GM12878 (cell line): ENCODE data around the gene ATP6V0A1. TPM values are rescaled to one million over a fixed set of nuclear protein-coding genes. Genes with fewer than 3 reads are reported as not detected.

Experiments used
- ASH2L ChIP-seq: fragments of 300-600, 200-600 bp; sonication (generic); IDR thresholded peaks from 2 replicates; pipeline ENCODE4 v1.6.1; 2017; ENCODE audit warnings: low read depth, mild to moderate bottlenecking, borderline replicate concordance
- BMI1 ChIP-seq: fragments of 450-650 bp; IDR thresholded peaks from 2 replicates; pipeline ENCODE4 v1.6.1; 2016; ENCODE audit warnings: mild to moderate bottlenecking, moderate library complexity, borderline replicate concordance
- CBX3 ChIP-seq: fragments of 200-600 bp; sonication (generic); IDR thresholded peaks from 2 replicates; pipeline ENCODE4 v1.6.1; 2016; ENCODE audit warnings: low read depth, borderline replicate concordance
- CHD1 ChIP-seq: IDR thresholded peaks from 2 replicates; pipeline ENCODE4 v1.6.1; 2012; ENCODE audit warnings: low read depth, low read length, improper control_type of control experiment
- DPF2 ChIP-seq: fragments of 450-650 bp; IDR thresholded peaks from 2 replicates; pipeline ENCODE4 v1.6.1; 2017; ENCODE audit warnings: mild to moderate bottlenecking
- ETV6 ChIP-seq, 2 experiments: fragments of 450-650 bp in 1 of 2; IDR thresholded peaks in 1 of 2; conservative IDR thresholded peaks in 1 of 2; 2 replicates each; pipeline ENCODE4 v1.6.1; 2014; ENCODE audit warnings: antibody characterized with exemption in 1 of 2, borderline replicate concordance in 1 of 2, low read depth in 1 of 2, mild to moderate bottlenecking in 1 of 2, moderate library complexity in 1 of 2
- FOS ChIP-seq: IDR thresholded peaks from 3 replicates; pipeline ENCODE4 v1.6.1; 2011; ENCODE audit warnings: borderline replicate concordance; ENCODE audit not compliant: insufficient read length; ENCODE audit errors: extremely low read depth
- FOXK2 ChIP-seq: fragments of 450-650 bp; IDR thresholded peaks from 2 replicates; pipeline ENCODE4 v1.6.1; 2017; ENCODE audit warnings: mild to moderate bottlenecking, moderate library complexity
- HDAC2 ChIP-seq: fragments of 200-600 bp; sonication (generic); IDR thresholded peaks from 2 replicates; pipeline ENCODE4 v1.6.1; 2017
- MTA2 ChIP-seq: fragments of 450-650 bp; IDR thresholded peaks from 2 replicates; pipeline ENCODE4 v1.6.1; 2016; ENCODE audit warnings: low read depth, mild to moderate bottlenecking, moderate library complexity
- MTA3 ChIP-seq: IDR thresholded peaks from 2 replicates; pipeline ENCODE4 v1.6.1; 2012; ENCODE audit warnings: low read length, inconsistent platforms, borderline replicate concordance
- NBN ChIP-seq: fragments of 450-650 bp; IDR thresholded peaks from 2 replicates; pipeline ENCODE4 v1.6.1; 2016
- PML ChIP-seq: IDR thresholded peaks from 2 replicates; pipeline ENCODE4 v1.6.1; 2012; ENCODE audit warnings: low read length, inconsistent platforms
- RFX5 ChIP-seq: IDR thresholded peaks from 2 replicates; pipeline ENCODE4 v1.6.1; 2011; ENCODE audit warnings: low read depth, low read length, improper control_type of control experiment
- SMC3 ChIP-seq: IDR thresholded peaks from 2 replicates; pipeline ENCODE4 v1.6.1; 2011; ENCODE audit warnings: low read length, improper control_type of control experiment, borderline replicate concordance
- SP1 ChIP-seq: IDR thresholded peaks from one replicate; pipeline ENCODE4 v1.6.1; 2011; ENCODE audit warnings: low read depth, low read length
- TCF3 ChIP-seq: IDR thresholded peaks from 2 replicates; pipeline ENCODE4 v1.6.1; 2012; ENCODE audit warnings: low read depth, mild to moderate bottlenecking, low read length, borderline replicate concordance; ENCODE audit not compliant: insufficient read depth
- polyA plus RNA-seq, 11 experiments: library from polyadenylated mRNA; depleted of rRNA in 4 of 11; unstranded in 6 of 11; stranded (reverse) in 5 of 11; fragments of >200 nt; fragmentation: Nextera tagmentation in 4 of 11; fragmentation: Illumina TruSeq in 1 of 11; extraction: Ambion mirVana in 4 of 11; extraction: Trizol in 1 of 11; gene quantifications; 1 replicate in 1 of 11; 2 replicates in 10 of 11; pipeline versions ENCODE4 v1.2.1 to v1.2.3, GENCODE V29; 2011 to 2016; ENCODE audit warnings: inconsistent platforms in 2 of 11, missing spikeins in 2 of 11, low read depth in 1 of 11
- total RNA-seq, 4 experiments: library from RNA; depleted of rRNA in 3 of 4; stranded (reverse); fragments of >200 nt in 3 of 4; fragmentation: Illumina TruSeq in 1 of 4; extraction: Trizol in 1 of 4; gene quantifications; 2 replicates each; pipeline versions ENCODE4 v1.2.1 to v1.2.3, GENCODE V29; 2013 to 2021
- TF ChIP-seq, protein P1 (sequence below): fragments of 450-650 bp; IDR thresholded peaks from 2 replicates; pipeline ENCODE4 v1.6.1; 2017; ENCODE audit warnings: low read depth, mild to moderate bottlenecking, moderate library complexity
- TF ChIP-seq, protein P2 (sequence below): IDR thresholded peaks from 2 replicates; pipeline ENCODE4 v1.6.1; 2012; ENCODE audit warnings: mild to moderate bottlenecking, low read depth, low read length
- TF ChIP-seq, protein P3 (sequence below): fragments of 150-350 bp; IDR thresholded peaks from 2 replicates; pipeline ENCODE4 v1.6.1; 2014; ENCODE audit warnings: mild to moderate bottlenecking, low read depth, low read length
- TF ChIP-seq, protein P4 (sequence below): fragments of 450-650 bp; IDR thresholded peaks from 2 replicates; pipeline ENCODE4 v1.6.1; 2014; ENCODE audit warnings: mild to moderate bottlenecking
- TF ChIP-seq, protein P5 (sequence below): fragments of 450-650 bp; IDR thresholded peaks from 2 replicates; pipeline ENCODE4 v1.6.1; 2016; ENCODE audit warnings: mild to moderate bottlenecking

The ATP6V0A1 gene
- total and polyA plus RNA-seq, 10 of the 15 experiments (the other 5 are each of a cell fraction or from before 2014, with no cell fraction given): 3.0 to 76.6 (median 30.9) TPM

DNA sequence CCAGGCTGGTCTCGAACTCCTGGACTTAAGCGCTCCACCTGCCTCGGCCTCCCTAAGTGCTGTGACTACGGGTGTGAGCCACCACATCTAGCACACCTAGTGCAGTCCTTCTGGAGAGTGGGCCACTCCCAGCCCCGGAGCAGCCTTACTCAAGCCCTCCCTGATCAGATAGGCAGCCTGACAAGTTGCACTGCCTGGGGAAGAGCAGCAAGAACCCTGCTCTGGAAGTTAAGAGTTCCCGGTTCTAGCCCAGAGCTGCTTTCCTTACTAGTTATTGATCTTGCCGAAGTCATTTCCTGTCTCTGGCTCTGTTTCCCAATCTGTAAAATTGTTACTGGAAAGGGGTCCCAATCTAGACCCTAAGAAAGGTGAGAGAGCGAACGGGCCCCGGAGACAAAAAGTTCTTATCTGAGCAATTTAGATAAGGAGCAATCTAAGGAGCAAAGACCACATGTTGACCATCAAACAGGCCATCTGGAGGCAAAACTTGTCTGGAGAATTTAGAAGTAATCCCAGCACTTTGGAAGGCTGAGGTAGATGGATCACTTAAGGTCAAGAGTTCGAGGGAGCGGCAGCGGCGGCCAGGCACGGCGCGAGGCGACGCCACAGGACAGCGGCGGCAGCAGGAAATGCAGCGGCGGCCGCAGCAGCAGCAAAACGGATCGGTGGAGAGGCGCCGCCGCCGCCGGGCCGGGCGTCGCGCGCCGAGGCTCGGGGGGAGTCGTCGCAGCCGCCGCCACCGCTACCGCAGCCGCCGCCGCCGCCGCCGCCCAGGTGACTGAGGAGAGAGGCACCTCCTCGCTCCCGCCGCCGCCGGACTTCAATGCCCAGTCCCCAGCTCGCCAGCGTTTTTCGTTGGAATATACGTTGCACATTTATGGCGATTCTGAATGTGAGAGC, 73.0 kb downstream of the ATP6V0A1 start (continued):
- no peak for TF ChIP-seq FOS
- no peak for TF ChIP-seq NBN
- TF ChIP-seq, protein P1, sequence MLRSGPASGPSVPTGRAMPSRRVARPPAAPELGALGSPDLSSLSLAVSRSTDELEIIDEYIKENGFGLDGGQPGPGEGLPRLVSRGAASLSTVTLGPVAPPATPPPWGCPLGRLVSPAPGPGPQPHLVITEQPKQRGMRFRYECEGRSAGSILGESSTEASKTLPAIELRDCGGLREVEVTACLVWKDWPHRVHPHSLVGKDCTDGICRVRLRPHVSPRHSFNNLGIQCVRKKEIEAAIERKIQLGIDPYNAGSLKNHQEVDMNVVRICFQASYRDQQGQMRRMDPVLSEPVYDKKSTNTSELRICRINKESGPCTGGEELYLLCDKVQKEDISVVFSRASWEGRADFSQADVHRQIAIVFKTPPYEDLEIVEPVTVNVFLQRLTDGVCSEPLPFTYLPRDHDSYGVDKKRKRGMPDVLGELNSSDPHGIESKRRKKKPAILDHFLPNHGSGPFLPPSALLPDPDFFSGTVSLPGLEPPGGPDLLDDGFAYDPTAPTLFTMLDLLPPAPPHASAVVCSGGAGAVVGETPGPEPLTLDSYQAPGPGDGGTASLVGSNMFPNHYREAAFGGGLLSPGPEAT: no peak
- no peak for TF ChIP-seq MTA2
- TF ChIP-seq, protein P2, sequence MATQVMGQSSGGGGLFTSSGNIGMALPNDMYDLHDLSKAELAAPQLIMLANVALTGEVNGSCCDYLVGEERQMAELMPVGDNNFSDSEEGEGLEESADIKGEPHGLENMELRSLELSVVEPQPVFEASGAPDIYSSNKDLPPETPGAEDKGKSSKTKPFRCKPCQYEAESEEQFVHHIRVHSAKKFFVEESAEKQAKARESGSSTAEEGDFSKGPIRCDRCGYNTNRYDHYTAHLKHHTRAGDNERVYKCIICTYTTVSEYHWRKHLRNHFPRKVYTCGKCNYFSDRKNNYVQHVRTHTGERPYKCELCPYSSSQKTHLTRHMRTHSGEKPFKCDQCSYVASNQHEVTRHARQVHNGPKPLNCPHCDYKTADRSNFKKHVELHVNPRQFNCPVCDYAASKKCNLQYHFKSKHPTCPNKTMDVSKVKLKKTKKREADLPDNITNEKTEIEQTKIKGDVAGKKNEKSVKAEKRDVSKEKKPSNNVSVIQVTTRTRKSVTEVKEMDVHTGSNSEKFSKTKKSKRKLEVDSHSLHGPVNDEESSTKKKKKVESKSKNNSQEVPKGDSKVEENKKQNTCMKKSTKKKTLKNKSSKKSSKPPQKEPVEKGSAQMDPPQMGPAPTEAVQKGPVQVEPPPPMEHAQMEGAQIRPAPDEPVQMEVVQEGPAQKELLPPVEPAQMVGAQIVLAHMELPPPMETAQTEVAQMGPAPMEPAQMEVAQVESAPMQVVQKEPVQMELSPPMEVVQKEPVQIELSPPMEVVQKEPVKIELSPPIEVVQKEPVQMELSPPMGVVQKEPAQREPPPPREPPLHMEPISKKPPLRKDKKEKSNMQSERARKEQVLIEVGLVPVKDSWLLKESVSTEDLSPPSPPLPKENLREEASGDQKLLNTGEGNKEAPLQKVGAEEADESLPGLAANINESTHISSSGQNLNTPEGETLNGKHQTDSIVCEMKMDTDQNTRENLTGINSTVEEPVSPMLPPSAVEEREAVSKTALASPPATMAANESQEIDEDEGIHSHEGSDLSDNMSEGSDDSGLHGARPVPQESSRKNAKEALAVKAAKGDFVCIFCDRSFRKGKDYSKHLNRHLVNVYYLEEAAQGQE: no peak
- TF ChIP-seq HDAC2: no peak
- no peak for TF ChIP-seq FOXK2
- no peak for TF ChIP-seq PML
- no peak for TF ChIP-seq SP1
- no peak for TF ChIP-seq SMC3
- TF ChIP-seq, protein P3, sequence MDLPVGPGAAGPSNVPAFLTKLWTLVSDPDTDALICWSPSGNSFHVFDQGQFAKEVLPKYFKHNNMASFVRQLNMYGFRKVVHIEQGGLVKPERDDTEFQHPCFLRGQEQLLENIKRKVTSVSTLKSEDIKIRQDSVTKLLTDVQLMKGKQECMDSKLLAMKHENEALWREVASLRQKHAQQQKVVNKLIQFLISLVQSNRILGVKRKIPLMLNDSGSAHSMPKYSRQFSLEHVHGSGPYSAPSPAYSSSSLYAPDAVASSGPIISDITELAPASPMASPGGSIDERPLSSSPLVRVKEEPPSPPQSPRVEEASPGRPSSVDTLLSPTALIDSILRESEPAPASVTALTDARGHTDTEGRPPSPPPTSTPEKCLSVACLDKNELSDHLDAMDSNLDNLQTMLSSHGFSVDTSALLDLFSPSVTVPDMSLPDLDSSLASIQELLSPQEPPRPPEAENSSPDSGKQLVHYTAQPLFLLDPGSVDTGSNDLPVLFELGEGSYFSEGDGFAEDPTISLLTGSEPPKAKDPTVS: no peak
- no peak for TF ChIP-seq ETV6 (conservative IDR thresholded peaks at IDR 0.05 in 1 of 2, IDR thresholded peaks at IDR 0.05 in 1 of 2; ENCODE audit: borderline replicate concordance in 1 of 2, low read depth in 1 of 2)
- no peak for TF ChIP-seq CBX3
- no peak for TF ChIP-seq CHD1
- TF ChIP-seq MTA3: no peak
- TF ChIP-seq, protein P4, sequence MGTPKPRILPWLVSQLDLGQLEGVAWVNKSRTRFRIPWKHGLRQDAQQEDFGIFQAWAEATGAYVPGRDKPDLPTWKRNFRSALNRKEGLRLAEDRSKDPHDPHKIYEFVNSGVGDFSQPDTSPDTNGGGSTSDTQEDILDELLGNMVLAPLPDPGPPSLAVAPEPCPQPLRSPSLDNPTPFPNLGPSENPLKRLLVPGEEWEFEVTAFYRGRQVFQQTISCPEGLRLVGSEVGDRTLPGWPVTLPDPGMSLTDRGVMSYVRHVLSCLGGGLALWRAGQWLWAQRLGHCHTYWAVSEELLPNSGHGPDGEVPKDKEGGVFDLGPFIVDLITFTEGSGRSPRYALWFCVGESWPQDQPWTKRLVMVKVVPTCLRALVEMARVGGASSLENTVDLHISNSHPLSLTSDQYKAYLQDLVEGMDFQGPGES: no peak
- TF ChIP-seq ASH2L: no peak
- TF ChIP-seq RFX5: no peak
- TF ChIP-seq BMI1: no peak
- TF ChIP-seq, protein P5, sequence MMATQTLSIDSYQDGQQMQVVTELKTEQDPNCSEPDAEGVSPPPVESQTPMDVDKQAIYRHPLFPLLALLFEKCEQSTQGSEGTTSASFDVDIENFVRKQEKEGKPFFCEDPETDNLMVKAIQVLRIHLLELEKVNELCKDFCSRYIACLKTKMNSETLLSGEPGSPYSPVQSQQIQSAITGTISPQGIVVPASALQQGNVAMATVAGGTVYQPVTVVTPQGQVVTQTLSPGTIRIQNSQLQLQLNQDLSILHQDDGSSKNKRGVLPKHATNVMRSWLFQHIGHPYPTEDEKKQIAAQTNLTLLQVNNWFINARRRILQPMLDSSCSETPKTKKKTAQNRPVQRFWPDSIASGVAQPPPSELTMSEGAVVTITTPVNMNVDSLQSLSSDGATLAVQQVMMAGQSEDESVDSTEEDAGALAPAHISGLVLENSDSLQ: no peak
- TF ChIP-seq DPF2: peak; percentile 51
- no peak for TF ChIP-seq TCF3
